ENCODE data around the gene PTN. TPM values are rescaled to one million over a fixed set of nuclear protein-coding genes. Genes with fewer than 3 reads are reported as not detected.

The PTN gene
- total and polyA plus RNA-seq, 9 of the 15 experiments (the other 6 are each of a cell fraction or from before 2014, with no cell fraction given): not detected

- no peak overlapping the region for H3K27ac ChIP-seq (ENCODE audit: extremely low read depth, low read depth, low read length)
- TF ChIP-seq ZNF696 (CRISPR knock-in tag; conservative IDR thresholded peaks at IDR 0.05) (no peak), SPI1 (IDR thresholded peaks at IDR 0.05; ENCODE audit: borderline replicate concordance, low read depth, low read length) (no peak), POLR2A (conservative IDR thresholded peaks at IDR 0.05) (no peak), RBM14 (IDR thresholded peaks at IDR 0.05; ENCODE audit: borderline replicate concordance, insufficient read depth, low read depth, low read length) (no peak), NR3C1 (CRISPR knock-in tag; IDR thresholded peaks at IDR 0.05) (no peak), TFAP4 (CRISPR knock-in tag; IDR thresholded peaks at IDR 0.05; ENCODE audit: borderline replicate concordance) (no peak), RBM25 (IDR thresholded peaks at IDR 0.05; ENCODE audit: low read depth, low read length, severe bottlenecking) (no peak), ZNF316 (IDR thresholded peaks at IDR 0.05) (no peak), FOXK1 (CRISPR knock-in tag; IDR thresholded peaks at IDR 0.05; ENCODE audit: borderline replicate concordance) (no peak), ZNF830 (CRISPR knock-in tag; IDR thresholded peaks at IDR 0.05) (no peak), MGA (IDR thresholded peaks at IDR 0.05) (no peak)
Measured at GRCh38 chr7:137371616-137372015, 28.1 kb upstream of the PTN start.

More at GRCh38 chr7:137371616-137372015, 28.1 kb upstream of the PTN start:
- H3K36me3 ChIP-seq (ENCODE audit: control insufficient read depth, insufficient read depth, low read length): no peaks in the 10 kb centered on the region
- in situ Hi-C loops (cut with MboI): no loop called here
- BruUV-seq (replicated peaks): no TSS peak
- no peaks in the 10 kb centered on the region; the same call in none of the 2 replicates for H3K9me3 ChIP-seq (replicated peaks; ENCODE audit: control insufficient read depth, insufficient read depth, low read depth, low read length)
- no peaks in the 10 kb centered on the region for H4K20me1 ChIP-seq (replicated peaks; ENCODE audit: control insufficient read depth, insufficient read depth, low read length)
- no peak overlapping the region for H3K4me2 ChIP-seq (ENCODE audit: insufficient read depth, low read length)
- FAIRE-seq (no peak), DNase-seq (ENCODE audit: extremely low read depth in 1 of 4, low spot score in 3 of 4) (no peak), ATAC-seq (no peak)
- POLR2A ChIA-PET: interaction anchor here (0.6 kb wide), 1 partner anchor 1854 kb away, joined by 3 read pairs; no protein-coding TSS in a partner anchor
- no peak overlapping the region for H3K4me3 ChIP-seq
- CTCF ChIA-PET (ENCODE audit: low intra/inter-chr PET ratio): no interaction called here
- intact Hi-C loops (cut with micrococcal nuclease): no loop called here
- 0% methylated on average over 2 of the region's 2 CpGs for WGBS (ENCODE audit: insufficient coverage, low coverage, missing lambda C conversion rate)
- no peaks in the 10 kb centered on the region for H3K9me1 ChIP-seq (ENCODE audit: control insufficient read depth, insufficient read depth, low read length)
- H3K27me3 ChIP-seq (ENCODE audit: control insufficient read depth in 2 of 2, insufficient read depth in 2 of 2, low read length in 2 of 2): no peaks in the 10 kb centered on the region
- H3K9ac ChIP-seq (ENCODE audit: insufficient read depth in 1 of 2, low read depth in 2 of 2, low read length in 2 of 2): no peak overlapping the region
- H2AFZ ChIP-seq (ENCODE audit: low read depth, low read length): no peak overlapping the region
- H3K79me2 ChIP-seq (ENCODE audit: control insufficient read depth, insufficient read depth, low read length): no peaks in the 10 kb centered on the region
- no peaks in the 10 kb centered on the region for H3K4me1 ChIP-seq (replicated peaks in 1 of 2; ENCODE audit: control insufficient read depth in 2 of 2, insufficient read depth in 2 of 2, low read length in 2 of 2)
